Vagina (tissue), 2 donors: ENCODE measurements around the gene EYS. TPM values are rescaled to one million over a fixed set of nuclear protein-coding genes. Genes with fewer than 3 reads are reported as not detected.

Source experiments
- DNase-seq, 2 donors: peaks; one replicate each; pipeline ENCODE4 v3.0.0-alpha.2; 2017; ENCODE audit errors: extremely low spot score in 2 of 2
- H3K27ac ChIP-seq: fragments of 200-600 bp; sonication (generic); one replicate; pipeline ENCODE4 v1.5.1; 2019
- H3K27me3 ChIP-seq: fragments of 200-600 bp; sonication (generic); one replicate; pipeline ENCODE4 v1.5.1; 2019
- H3K36me3 ChIP-seq, 2 donors: fragments of 200-600 bp; sonication (generic); one replicate each; pipeline ENCODE4 v1.5.1; 2017 to 2019
- H3K4me1 ChIP-seq: fragments of 200-600 bp; sonication (generic); one replicate; pipeline ENCODE4 v1.5.1; 2019
- H3K4me3 ChIP-seq, 2 donors: fragments of 200-600 bp; sonication (generic); 1 replicate in 1 of 2; 2 replicates in 1 of 2; pipeline ENCODE4 v1.5.1; 2016 to 2019
- H3K9me3 ChIP-seq: fragments of 200-600 bp; sonication (generic); one replicate; pipeline ENCODE4 v1.5.1; 2019
- POLR2A ChIP-seq, 2 donors: fragments of 450-650 bp; IDR thresholded peaks; one replicate each; pipeline ENCODE4 v1.6.1; 2017; ENCODE audit warnings: antibody characterized with exemption in 2 of 2, mild to moderate bottlenecking in 2 of 2, moderate library complexity in 2 of 2
- POLR2AphosphoS5 ChIP-seq, 2 donors: sonication (generic); formaldehyde crosslinking; IDR thresholded peaks; one replicate each; pipeline ENCODE4 v1.9.0; 2017; ENCODE audit warnings: antibody characterized with exemption in 2 of 2, mild to moderate bottlenecking in 2 of 2, low read depth in 1 of 2; ENCODE audit not compliant: insufficient read depth in 1 of 2
- intact Hi-C: fragments of 100-400 bp; cut with DNase I; formaldehyde crosslinking; loops from one replicate; pipeline ENCODE4 v1.15.1; 2023
- total RNA-seq: library from RNA; depleted of rRNA; stranded (reverse); fragments of >200 nt; gene quantifications from one replicate; pipeline ENCODE4 v1.2.3, GENCODE V29; 2016
- TF ChIP-seq, protein P1 (sequence below), 3 experiments: fragments of 450-650 bp in 2 of 3; fragments of 200-600 bp in 1 of 3; sonication (generic) in 1 of 3; IDR thresholded peaks; one replicate each; pipeline ENCODE4 v1.5.1; 2017 to 2019; ENCODE audit warnings: antibody characterized with exemption in 3 of 3, mild to moderate bottlenecking in 2 of 3, moderate library complexity in 2 of 3

EYS gene
- total RNA-seq, 1 donor from 2014 or later: not detected

DNA sequence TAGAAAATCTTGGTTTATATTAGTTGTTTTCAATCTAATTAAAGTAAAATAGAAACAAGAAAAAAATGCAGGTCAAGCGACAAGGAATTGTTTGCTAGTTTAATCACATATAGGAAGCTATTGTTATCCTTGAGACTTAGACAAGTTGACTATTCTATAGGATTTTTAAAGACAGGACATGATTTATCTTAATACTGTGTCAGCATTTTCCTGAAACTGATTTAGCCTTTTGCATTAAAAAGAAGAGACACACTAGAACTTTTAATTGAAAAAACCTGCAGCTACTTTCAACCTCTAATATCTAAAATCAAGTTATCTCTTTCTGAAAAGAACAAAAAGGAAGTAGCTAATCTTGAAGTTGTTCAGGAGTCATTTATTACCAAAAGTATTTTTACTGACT, 1825.2 kb downstream of the EYS start:
- TF ChIP-seq POLR2AphosphoS5 (IDR thresholded peaks at IDR 0.05; ENCODE audit: insufficient read depth in 1 of 2, low read depth in 1 of 2) (no peak), POLR2A (IDR thresholded peaks at IDR 0.05) (no peak)
- TF ChIP-seq, protein P1, sequence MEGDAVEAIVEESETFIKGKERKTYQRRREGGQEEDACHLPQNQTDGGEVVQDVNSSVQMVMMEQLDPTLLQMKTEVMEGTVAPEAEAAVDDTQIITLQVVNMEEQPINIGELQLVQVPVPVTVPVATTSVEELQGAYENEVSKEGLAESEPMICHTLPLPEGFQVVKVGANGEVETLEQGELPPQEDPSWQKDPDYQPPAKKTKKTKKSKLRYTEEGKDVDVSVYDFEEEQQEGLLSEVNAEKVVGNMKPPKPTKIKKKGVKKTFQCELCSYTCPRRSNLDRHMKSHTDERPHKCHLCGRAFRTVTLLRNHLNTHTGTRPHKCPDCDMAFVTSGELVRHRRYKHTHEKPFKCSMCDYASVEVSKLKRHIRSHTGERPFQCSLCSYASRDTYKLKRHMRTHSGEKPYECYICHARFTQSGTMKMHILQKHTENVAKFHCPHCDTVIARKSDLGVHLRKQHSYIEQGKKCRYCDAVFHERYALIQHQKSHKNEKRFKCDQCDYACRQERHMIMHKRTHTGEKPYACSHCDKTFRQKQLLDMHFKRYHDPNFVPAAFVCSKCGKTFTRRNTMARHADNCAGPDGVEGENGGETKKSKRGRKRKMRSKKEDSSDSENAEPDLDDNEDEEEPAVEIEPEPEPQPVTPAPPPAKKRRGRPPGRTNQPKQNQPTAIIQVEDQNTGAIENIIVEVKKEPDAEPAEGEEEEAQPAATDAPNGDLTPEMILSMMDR (IDR thresholded peaks at IDR 0.05): no peak
- H3K9me3 ChIP-seq: no peaks in the 10 kb centered on the region
- H3K4me1 ChIP-seq: no peaks in the 10 kb centered on the region
- no peak for DNase-seq
- no peak overlapping the region for H3K4me3 ChIP-seq
- intact Hi-C loops: no loop called here
- no peaks in the 10 kb centered on the region for H3K27me3 ChIP-seq
- H3K27ac ChIP-seq: no peak overlapping the region
- no peaks in the 10 kb centered on the region for H3K36me3 ChIP-seq

DNA sequence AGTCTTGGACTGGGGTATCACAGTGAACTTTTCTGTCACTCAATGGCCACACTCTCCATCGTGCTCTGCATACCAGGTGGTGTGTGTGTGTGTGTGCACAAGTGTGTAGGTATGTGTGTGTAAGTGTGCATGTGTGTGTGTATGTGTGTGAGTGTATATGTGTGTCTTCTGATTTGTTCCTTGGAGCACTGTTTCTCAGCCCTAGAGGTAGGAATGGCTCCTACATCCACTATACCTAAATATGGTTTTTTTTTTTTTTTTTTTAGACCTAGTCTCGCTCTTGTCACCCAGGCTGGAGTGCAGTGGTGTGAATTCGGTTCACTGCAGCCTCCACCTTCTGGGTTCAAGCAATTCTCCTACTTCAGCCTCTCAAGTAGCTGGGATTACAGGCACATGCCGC, 1834.8 kb downstream of the EYS start:
- no peaks in the 10 kb centered on the region for H3K36me3 ChIP-seq
- intact Hi-C loops: no loop called here
- DNase-seq: no peak
- no peaks in the 10 kb centered on the region for H3K4me1 ChIP-seq
- H3K27ac ChIP-seq: no peak overlapping the region
- H3K9me3 ChIP-seq: no peaks in the 10 kb centered on the region
- H3K4me3 ChIP-seq: no peak overlapping the region
- no peaks in the 10 kb centered on the region for H3K27me3 ChIP-seq
- TF ChIP-seq POLR2A (IDR thresholded peaks at IDR 0.05) (no peak), POLR2AphosphoS5 (IDR thresholded peaks at IDR 0.05; ENCODE audit: insufficient read depth in 1 of 2, low read depth in 1 of 2) (no peak)
- TF ChIP-seq, protein P1 (IDR thresholded peaks at IDR 0.05): no peak

DNA sequence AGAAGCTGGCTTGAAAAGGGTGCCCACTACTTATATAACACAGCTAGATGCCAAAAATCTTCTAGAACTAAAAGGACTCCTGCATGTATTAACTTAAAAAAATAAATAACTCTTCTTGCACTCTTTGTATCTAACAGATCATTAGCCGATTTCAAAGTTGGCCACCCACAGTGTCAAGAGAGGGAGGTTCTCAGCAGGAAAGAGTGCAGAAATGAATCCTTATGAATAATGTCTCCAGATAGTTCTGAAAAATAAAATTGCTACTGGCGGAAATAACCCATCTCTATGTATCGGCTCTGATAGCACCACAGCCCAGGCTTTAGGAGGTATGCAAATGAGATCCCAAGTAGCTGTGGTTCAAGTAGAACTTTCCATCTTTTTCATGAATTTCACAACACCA, 1838.7 kb downstream of the EYS start:
- H3K4me1 ChIP-seq: no peaks in the 10 kb centered on the region
- no peak for DNase-seq
- TF ChIP-seq, protein P1 (IDR thresholded peaks at IDR 0.05): no peak
- no peak for TF ChIP-seq POLR2AphosphoS5 (IDR thresholded peaks at IDR 0.05; ENCODE audit: insufficient read depth in 1 of 2, low read depth in 1 of 2)
- TF ChIP-seq POLR2A (IDR thresholded peaks at IDR 0.05): no peak
- H3K27ac ChIP-seq: no peak overlapping the region
- no peak overlapping the region for H3K4me3 ChIP-seq
- no peaks in the 10 kb centered on the region for H3K27me3 ChIP-seq
- H3K9me3 ChIP-seq: no peaks in the 10 kb centered on the region
- intact Hi-C loops: no loop called here
- H3K36me3 ChIP-seq: no peaks in the 10 kb centered on the region

DNA sequence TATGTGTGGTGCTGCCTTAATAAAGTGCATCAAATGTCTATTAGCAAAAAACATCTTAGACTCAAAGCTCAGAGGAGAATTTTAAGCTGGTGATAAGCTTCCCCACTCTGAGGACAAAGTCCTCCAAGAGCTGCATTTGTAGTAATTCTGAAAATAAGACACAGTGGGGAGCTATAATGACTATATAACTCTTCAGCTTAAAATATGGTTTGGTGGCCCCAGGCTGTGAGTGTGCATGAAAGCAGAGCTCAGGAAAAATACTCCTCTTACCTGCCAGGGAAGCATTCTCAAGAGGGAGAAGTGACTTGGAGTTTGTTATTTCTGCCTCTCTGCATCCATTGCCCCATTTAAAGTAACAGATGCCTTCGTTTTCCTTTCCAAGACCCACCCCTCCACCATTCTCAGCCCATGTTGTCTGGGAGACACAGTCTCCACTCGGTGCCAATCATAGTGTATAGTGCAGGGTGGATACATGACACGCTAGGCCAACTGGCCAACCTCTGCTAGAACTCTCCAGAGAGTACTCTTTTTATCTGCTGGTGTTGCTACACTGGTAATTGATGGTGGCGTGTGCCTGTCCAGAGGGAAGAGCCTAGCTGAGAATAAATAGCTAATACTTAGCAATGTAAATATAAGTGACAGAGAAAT, 1842.2 kb downstream of the EYS start:
- no peak for DNase-seq
- Histone ChIP-seq H3K36me3 (no peaks in the 10 kb centered on the region), H3K4me3 (no peak overlapping the region), H3K27me3 (no peaks in the 10 kb centered on the region), H3K27ac (no peak overlapping the region), H3K4me1 (no peaks in the 10 kb centered on the region), H3K9me3 (no peaks in the 10 kb centered on the region)
- TF ChIP-seq, protein P1 (IDR thresholded peaks at IDR 0.05): no peak
- TF ChIP-seq POLR2A (IDR thresholded peaks at IDR 0.05): no peak
- no peak for TF ChIP-seq POLR2AphosphoS5 (IDR thresholded peaks at IDR 0.05; ENCODE audit: insufficient read depth in 1 of 2, low read depth in 1 of 2)
- intact Hi-C loops: no loop called here

DNA sequence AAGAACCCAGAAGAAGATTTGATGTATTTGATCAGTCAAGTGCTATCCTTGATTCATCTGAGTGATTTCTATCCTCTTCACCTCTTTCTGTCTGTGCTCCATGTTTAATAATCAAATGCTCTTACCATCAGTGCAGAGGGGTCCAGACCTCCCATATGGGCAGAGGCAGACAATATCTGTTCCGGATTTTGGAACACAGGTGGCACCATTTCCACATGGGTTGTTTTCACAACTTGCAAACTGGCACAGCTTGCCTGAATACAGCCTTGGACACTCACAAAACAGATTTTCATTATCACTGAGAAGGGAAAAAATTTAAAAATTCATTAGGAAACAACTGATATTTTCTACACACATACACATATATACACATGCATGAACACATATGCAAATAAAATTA, 1843.0 kb downstream of the EYS start:
- DNase-seq: no peak
- H3K4me1 ChIP-seq: no peaks in the 10 kb centered on the region
- H3K4me3 ChIP-seq: no peak overlapping the region
- H3K27ac ChIP-seq: no peak overlapping the region
- no peaks in the 10 kb centered on the region for H3K36me3 ChIP-seq
- intact Hi-C loops: no loop called here
- TF ChIP-seq POLR2AphosphoS5 (IDR thresholded peaks at IDR 0.05; ENCODE audit: insufficient read depth in 1 of 2, low read depth in 1 of 2): no peak
- TF ChIP-seq POLR2A (IDR thresholded peaks at IDR 0.05): no peak
- TF ChIP-seq, protein P1 (IDR thresholded peaks at IDR 0.05): no peak
- H3K9me3 ChIP-seq: no peaks in the 10 kb centered on the region
- no peaks in the 10 kb centered on the region for H3K27me3 ChIP-seq
